ENCODE measurements around the gene LARGE2. TPM values are rescaled to one million over a fixed set of nuclear protein-coding genes. Genes with fewer than 3 reads are reported as not detected.

The LARGE2 gene
- total and polyA plus RNA-seq, 9 of the 15 experiments (the other 6 are each of a cell fraction or from before 2014, with no cell fraction given), result 0.56 to 14.1 (median 6.6) TPM

GRCh38 chr11:45930031-45930794, 7.8 kb downstream of the LARGE2 start:
- in situ Hi-C loops (cut with MboI), result no loop called here

More at GRCh38 chr11:45930031-45930794, 7.8 kb downstream of the LARGE2 start:
- Histone ChIP-seq H4K20me1 (replicated peaks; ENCODE audit: control insufficient read depth, insufficient read depth, low read length) (no peaks in the 10 kb centered on the region; the same call in 1 of the 2 replicates), H3K36me3 (ENCODE audit: control insufficient read depth, insufficient read depth, low read length) (peaks cover 36% of the 10 kb centered on the region; the same call in 2 of the 3 replicates), H3K9me3 (replicated peaks; ENCODE audit: control insufficient read depth, insufficient read depth, low read depth, low read length) (no peaks in the 10 kb centered on the region), H2AFZ (ENCODE audit: low read depth, low read length) (no peak overlapping the region), H3K4me3 (no peak overlapping the region), H3K4me2 (ENCODE audit: insufficient read depth, low read length) (no peak overlapping the region), H3K9me1 (ENCODE audit: control insufficient read depth, insufficient read depth, low read length) (no peaks in the 10 kb centered on the region), H3K79me2 (ENCODE audit: control insufficient read depth, insufficient read depth, low read length) (no peaks in the 10 kb centered on the region), H3K9ac (ENCODE audit: insufficient read depth in 1 of 2, low read depth in 2 of 2, low read length in 2 of 2) (peak overlapping the region in 1 of 2 experiments; percentile 87; a peak in 2 of 4 replicates), H3K27ac (ENCODE audit: extremely low read depth, low read depth, low read length) (no peak overlapping the region), H3K4me1 (replicated peaks in 1 of 2; ENCODE audit: control insufficient read depth in 2 of 2, insufficient read depth in 2 of 2, low read length in 2 of 2) (peaks cover 5 to 44% of the 10 kb centered on the region in 2 experiments; a peak in 3 of 5 replicates), H3K27me3 (ENCODE audit: control insufficient read depth in 2 of 2, insufficient read depth in 2 of 2, low read length in 2 of 2) (no peaks in the 10 kb centered on the region)
- no peak for FAIRE-seq
- ChIA-PET CTCF (ENCODE audit: low intra/inter-chr PET ratio) (no interaction called here), POLR2A (interaction anchor here (0.6 to 1.3 kb wide), 9 partner anchors 9 to 148 kb away, joined by 3 to 5 read pairs (median 3); no protein-coding TSS in a partner anchor)
- TF ChIP-seq NFIC (IDR thresholded peaks at IDR 0.05) (peak; percentile 75), SNIP1 (IDR thresholded peaks at IDR 0.05; ENCODE audit: low read depth) (no peak), TFAP4 (CRISPR knock-in tag; IDR thresholded peaks at IDR 0.05; ENCODE audit: borderline replicate concordance) (peak; percentile 82; the same call in 1 of the 2 replicates), HMBOX1 (IDR thresholded peaks at IDR 0.05) (no peak), ZBTB1 (CRISPR knock-in tag; IDR thresholded peaks at IDR 0.05; ENCODE audit: borderline replicate concordance, low read depth) (no peak), NR3C1 (CRISPR knock-in tag; IDR thresholded peaks at IDR 0.05) (0 out of 2 replicates have a peak, but pooled peaks have one; percentile 29), POLR2G (IDR thresholded peaks at IDR 0.05; ENCODE audit: low read depth, low read length) (peak; percentile 49), ZBTB5 (IDR thresholded peaks at IDR 0.05) (no peak), BHLHE40 (IDR thresholded peaks at IDR 0.05; ENCODE audit: low read length) (peak; percentile 43; the same call in 1 of the 2 replicates), MTA3 (IDR thresholded peaks at IDR 0.05; ENCODE audit: borderline replicate concordance) (no peak), KLF1 (tag; IDR thresholded peaks at IDR 0.05) (peak; percentile 74; the same call in 1 of the 2 replicates)
- no TSS peak for BruUV-seq (replicated peaks)
- 48% methylated on average over 14 of the region's 14 CpGs for WGBS (ENCODE audit: insufficient coverage, low coverage, missing lambda C conversion rate)
- DNase-seq (ENCODE audit: extremely low read depth in 1 of 4, low spot score in 3 of 4), result peak in 1 of 4 experiments; percentile 24
- intact Hi-C loops (cut with micrococcal nuclease), result no loop called here
- peak; percentile 67 for ATAC-seq

Data from K562 (cell line).